ENCODE measurements around the gene COL18A1.

COL18A1 gene

DNA sequence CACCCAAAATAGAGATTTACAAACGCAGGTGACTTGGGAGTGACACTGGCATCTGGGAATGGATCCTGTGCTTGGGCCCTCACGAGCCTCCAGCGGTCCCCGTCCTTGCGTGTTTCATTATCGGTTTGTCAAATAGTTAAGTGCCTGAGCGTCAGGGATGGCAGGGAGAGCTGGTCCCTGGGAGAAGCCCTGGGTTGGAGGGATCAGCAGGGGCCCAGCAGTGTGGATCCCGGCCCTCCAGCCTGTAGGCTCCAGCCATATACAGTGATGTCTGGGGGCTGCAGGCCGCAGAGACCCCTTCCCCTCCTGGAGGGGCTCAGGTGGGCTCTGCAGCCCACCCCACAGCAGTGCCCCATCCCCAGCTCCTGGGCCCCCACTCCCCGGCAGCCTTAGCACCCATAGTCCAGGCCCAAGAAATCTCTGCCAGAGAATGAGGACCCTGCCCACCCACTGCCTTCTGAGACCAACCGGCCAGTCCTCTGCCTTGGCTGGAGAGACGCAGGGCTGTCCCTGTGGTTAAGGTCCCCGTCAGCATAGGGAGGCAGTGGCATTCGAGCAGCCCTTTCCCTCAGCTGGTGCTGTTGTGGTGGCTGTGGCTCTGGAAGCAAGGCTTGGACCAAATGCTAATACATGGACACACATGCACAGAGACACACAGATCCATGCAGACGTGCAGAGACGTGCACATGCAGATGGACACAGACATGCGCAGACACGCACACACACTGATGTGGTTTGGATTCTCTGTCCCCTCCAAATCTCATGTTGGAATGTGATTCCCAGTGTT is 139.7 kb downstream of the COL18A1 start:
- ChIA-PET POLR2A (ENCODE audit: low non-redundant PET) (no interaction called here), CTCF (no interaction called here)

DNA sequence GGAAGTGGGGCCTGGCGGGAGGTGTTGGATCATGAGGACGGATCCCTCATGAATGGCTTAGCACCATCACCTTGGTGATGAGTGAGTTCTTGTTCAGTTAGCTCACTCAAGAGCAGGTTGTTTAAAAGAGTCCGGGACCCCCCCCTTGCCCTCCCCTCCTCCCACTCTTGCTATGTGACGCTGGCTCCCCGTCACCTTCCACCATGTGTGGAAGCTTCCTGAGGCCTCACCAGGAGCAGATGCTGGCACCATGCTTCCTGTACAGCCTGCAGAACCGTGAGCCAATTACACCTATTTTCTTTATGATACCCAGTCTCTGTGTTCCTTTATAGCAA is 140.2 kb downstream of the COL18A1 start:
- DNase-seq (ENCODE audit: low spot score) = no peak
- no peak overlapping the region for H3K27ac ChIP-seq
- TF ChIP-seq, protein P1, sequence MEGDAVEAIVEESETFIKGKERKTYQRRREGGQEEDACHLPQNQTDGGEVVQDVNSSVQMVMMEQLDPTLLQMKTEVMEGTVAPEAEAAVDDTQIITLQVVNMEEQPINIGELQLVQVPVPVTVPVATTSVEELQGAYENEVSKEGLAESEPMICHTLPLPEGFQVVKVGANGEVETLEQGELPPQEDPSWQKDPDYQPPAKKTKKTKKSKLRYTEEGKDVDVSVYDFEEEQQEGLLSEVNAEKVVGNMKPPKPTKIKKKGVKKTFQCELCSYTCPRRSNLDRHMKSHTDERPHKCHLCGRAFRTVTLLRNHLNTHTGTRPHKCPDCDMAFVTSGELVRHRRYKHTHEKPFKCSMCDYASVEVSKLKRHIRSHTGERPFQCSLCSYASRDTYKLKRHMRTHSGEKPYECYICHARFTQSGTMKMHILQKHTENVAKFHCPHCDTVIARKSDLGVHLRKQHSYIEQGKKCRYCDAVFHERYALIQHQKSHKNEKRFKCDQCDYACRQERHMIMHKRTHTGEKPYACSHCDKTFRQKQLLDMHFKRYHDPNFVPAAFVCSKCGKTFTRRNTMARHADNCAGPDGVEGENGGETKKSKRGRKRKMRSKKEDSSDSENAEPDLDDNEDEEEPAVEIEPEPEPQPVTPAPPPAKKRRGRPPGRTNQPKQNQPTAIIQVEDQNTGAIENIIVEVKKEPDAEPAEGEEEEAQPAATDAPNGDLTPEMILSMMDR (conservative IDR thresholded peaks at IDR 0.05; ENCODE audit: low read depth) = no peak
- POLR2A ChIA-PET (ENCODE audit: low non-redundant PET) = no interaction called here
- CTCF ChIA-PET = no interaction called here

More for the DNA sequence above, 139.7 kb downstream of the COL18A1 start:
- H3K27ac ChIP-seq = no peak overlapping the region
- TF ChIP-seq, protein P1 (conservative IDR thresholded peaks at IDR 0.05; ENCODE audit: low read depth) = no peak
- no peak for DNase-seq (ENCODE audit: low spot score)

DNA sequence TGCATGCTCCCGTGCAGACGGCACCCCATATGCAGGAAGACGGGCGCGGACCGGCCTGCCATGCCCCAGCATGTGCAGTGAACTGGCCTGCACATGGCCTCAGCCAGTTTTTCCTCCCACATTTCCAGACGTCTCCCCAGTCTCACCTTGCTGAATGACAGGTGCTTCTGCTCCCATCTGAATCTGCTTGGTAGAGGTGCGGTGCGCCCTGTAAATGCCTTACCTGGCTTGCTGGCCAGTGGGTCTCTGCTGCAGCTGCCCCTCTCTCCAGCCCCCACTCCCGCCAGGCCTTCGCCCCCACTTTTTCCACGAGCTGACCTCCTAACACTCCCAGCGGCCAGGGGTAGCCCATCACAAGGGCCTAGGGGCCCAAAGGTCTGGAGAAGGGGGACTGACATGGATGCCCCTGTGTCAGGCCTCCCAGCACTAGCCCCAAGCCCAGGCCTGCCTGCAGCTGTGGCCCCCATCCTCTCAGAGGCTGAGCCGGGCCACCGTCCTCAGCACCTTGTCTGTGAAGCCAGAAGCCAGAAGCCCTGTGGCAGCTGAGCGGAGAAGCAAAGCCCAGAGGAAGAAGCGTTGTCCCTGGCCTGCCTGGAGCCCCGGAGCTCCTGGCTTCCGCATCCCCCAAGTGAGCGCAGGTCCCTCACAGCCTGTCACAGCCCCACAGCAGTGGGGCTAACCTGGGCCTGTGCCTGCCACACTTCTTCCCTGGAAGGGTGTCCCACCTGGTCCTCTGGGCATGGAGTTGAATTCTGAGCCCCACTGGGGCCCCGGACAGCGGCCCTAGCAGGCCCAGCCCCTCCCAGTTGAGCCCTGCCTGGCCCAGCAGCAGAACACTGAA is 140.9 kb downstream of the COL18A1 start:
- TF ChIP-seq, protein P1 (conservative IDR thresholded peaks at IDR 0.05; ENCODE audit: low read depth) = no peak
- no peak overlapping the region for H3K27ac ChIP-seq
- ChIA-PET POLR2A (ENCODE audit: low non-redundant PET) (no interaction called here), CTCF (no interaction called here)
- no peak for DNase-seq (ENCODE audit: low spot score)

DNA sequence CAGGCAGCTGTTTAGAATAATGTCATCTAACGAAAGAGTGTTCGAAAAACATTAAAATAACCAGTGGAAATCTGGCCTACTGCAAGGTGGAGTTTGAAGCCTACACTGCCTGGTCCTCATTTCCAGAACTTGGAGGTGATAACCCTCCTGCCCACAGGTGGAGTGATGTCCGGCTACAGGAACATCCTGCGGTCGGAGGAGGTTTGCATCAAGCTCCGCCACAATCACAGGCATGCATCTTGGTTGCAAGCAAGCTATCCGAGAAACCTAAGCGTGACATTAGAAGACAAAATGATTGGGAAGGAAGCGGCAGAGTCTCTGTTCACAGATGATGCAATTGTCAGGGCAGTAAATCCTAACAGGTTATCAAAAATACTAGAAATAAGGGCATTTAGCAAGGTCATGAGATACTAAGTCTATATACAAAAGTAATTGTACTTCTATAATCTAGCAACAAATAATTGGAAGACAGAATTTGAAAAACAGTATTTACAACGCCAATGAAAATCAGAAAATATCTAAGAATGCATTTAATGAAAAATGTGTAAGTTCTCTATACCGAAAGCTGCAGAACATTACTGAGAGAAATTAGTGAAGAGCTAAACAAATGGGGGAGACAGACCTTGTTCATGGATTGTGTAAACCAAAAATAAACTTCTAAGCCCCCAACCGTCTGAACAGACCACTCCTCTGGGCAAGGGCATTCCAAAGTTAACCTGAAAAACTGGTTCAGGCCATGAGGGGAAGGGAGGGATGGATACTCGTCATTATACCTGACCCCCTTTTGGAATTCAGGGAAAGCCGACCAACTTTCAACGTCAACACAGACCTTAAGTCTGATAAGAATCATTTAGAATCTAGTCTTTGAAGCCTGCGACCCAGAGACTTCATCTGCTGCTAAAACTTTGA is 141.9 kb downstream of the COL18A1 start:
- H3K27ac ChIP-seq = no peak overlapping the region
- POLR2A ChIA-PET (ENCODE audit: low non-redundant PET) = no interaction called here
- TF ChIP-seq, protein P1 (conservative IDR thresholded peaks at IDR 0.05; ENCODE audit: low read depth) = no peak
- CTCF ChIA-PET = no interaction called here
- DNase-seq (ENCODE audit: low spot score) = no peak

DNA sequence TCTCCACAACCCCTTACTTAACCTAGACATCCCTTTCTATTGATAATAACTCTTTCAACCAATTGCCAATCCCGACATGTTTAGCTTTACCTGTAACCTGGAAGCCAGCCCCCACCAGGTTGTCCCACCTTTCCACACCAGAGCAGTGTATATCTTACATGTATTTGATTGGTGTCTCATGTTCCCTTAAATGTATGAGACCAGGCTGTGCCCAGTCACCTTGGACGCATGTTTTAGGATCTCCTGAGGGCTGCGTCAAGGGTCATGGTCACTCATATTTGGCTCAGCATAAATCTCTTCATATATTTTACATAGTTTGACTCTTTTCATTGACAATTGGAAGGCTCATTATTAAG is 142.6 kb downstream of the COL18A1 start:
- DNase-seq (ENCODE audit: low spot score) = no peak
- POLR2A ChIA-PET (ENCODE audit: low non-redundant PET) = no interaction called here
- CTCF ChIA-PET = interaction anchor here (0.5 kb wide), 1 partner anchor 481 kb away, joined by 6 read pairs; no protein-coding TSS in a partner anchor
- TF ChIP-seq, protein P1 (conservative IDR thresholded peaks at IDR 0.05; ENCODE audit: low read depth) = no peak
- H3K27ac ChIP-seq = no peak overlapping the region

Data from RWPE1 (cell line).